Retinal pigment epithelial cell (primary cell): ENCODE measurements around the gene ATPAF1.
"Not testable (repeated sequence)": the region's sequence is repeated elsewhere in the genome, so short reads cannot be mapped to it uniquely, and the experiment has no call there.

Source experiments
- DNase-seq: peaks from one replicate; pipeline ENCODE4 v3.0.0-alpha.2; 2010; ENCODE audit warnings: low read depth
- H3K4me3 ChIP-seq: 2 replicates; pipeline ENCODE4 v1.5.1; 2011; ENCODE audit warnings: mild to moderate bottlenecking, low read length, control low read depth, moderate library complexity
- TF ChIP-seq, protein P1 (sequence below): conservative IDR thresholded peaks from 2 replicates; pipeline ENCODE4 v1.5.1; 2011; ENCODE audit warnings: low read depth, low read length, control low read depth, inconsistent platforms

ATPAF1 gene

DNA sequence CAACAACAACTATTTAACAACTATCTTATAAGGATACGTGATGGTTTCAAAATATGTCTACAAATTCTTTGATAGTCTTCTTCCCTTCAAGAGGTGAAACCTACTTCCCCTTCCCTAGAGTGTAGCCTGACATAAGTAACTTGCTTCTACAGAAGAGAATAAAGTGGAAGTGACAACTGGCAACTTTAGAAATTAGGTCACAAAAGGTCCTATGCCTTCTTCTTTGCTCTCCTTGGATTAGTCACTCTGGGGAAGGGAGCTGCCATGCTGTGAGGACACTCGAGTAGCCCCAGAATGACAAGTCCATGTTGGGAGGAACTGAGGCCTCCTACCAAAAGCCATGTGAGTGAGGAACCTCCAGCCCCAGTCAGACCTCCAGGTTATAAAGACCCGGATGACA is 31.5 kb upstream of the ATPAF1 start:
- no peak for DNase-seq
- no peak overlapping the region for H3K4me3 ChIP-seq
- TF ChIP-seq, protein P1, sequence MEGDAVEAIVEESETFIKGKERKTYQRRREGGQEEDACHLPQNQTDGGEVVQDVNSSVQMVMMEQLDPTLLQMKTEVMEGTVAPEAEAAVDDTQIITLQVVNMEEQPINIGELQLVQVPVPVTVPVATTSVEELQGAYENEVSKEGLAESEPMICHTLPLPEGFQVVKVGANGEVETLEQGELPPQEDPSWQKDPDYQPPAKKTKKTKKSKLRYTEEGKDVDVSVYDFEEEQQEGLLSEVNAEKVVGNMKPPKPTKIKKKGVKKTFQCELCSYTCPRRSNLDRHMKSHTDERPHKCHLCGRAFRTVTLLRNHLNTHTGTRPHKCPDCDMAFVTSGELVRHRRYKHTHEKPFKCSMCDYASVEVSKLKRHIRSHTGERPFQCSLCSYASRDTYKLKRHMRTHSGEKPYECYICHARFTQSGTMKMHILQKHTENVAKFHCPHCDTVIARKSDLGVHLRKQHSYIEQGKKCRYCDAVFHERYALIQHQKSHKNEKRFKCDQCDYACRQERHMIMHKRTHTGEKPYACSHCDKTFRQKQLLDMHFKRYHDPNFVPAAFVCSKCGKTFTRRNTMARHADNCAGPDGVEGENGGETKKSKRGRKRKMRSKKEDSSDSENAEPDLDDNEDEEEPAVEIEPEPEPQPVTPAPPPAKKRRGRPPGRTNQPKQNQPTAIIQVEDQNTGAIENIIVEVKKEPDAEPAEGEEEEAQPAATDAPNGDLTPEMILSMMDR = no peak

DNA sequence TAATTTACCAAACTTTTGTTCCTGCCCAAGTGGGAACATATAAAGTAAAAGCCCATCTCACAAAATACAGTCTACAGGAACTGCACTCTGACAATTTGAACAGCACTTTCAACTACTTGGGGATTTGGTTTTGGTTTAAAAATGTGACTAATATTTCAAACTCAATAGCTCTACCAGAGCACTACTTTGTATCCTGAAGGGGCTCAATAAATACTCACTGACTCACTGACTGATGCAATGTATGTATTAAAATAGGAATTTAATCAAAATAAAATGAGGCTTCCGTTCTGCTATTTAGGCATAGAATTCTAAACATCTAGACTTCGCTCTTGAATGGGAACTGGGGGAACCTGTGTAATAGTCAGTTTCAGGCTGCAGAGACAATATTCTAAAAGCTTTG is 28.9 kb upstream of the ATPAF1 start:
- no peak overlapping the region for H3K4me3 ChIP-seq
- DNase-seq = no peak
- TF ChIP-seq, protein P1 = no peak

DNA sequence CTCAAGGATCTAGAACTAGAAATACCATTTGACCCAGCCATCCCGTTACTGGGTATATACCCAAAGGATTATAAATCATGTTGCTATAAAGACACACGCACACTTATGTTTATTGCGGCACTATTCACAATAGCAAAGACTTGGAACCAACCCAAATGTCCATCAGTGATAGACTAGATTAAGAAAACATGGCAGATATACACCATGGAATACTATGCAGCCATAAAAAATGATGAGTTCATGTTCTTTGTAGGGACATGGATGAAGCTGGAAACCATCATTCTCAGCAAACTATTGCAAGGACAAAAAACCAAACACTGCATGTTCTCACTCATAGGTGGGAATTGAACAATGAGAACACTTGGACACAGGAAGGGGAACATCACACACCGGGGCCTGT is 26.5 kb upstream of the ATPAF1 start:
- not testable (repeated sequence) for H3K4me3 ChIP-seq, DNase-seq

- no peak for DNase-seq
- TF ChIP-seq, protein P1 = no peak
- H3K4me3 ChIP-seq = no peak overlapping the region
Measured at GRCh38 chr1:46692811-46693770, 24.9 kb upstream of the ATPAF1 start.

- no peak overlapping the region for H3K4me3 ChIP-seq
- no peak for DNase-seq
- TF ChIP-seq, protein P1 = peak; percentile 14
Measured at GRCh38 chr1:46691997-46692790, 24.0 kb upstream of the ATPAF1 start.

- TF ChIP-seq, protein P1 = no peak
- DNase-seq = no peak
- no peak overlapping the region for H3K4me3 ChIP-seq
Measured at GRCh38 chr1:46690931-46691421, 22.8 kb upstream of the ATPAF1 start.

- DNase-seq = no peak
- TF ChIP-seq, protein P1 = no peak
- H3K4me3 ChIP-seq = no peak overlapping the region
Measured at GRCh38 chr1:46689897-46690296, 21.7 kb upstream of the ATPAF1 start.
